SK-N-SH (cell line): ENCODE data around the gene HIVEP2.

ENCODE experiments used
- CHD2 ChIP-seq: fragments of 150-350 bp; IDR thresholded peaks from 2 replicates; pipeline ENCODE4 v1.6.1; 2018; ENCODE audit warnings: low read length; ENCODE audit not compliant: partially characterized antibody
- CTCF ChIP-seq: fragments of 200-600 bp; sonication (generic); IDR thresholded peaks from 2 replicates; pipeline ENCODE4 v1.6.1; 2017; ENCODE audit warnings: antibody characterized with exemption, mild to moderate bottlenecking, moderate library complexity
- MAX ChIP-seq: IDR thresholded peaks from 2 replicates; pipeline ENCODE4 v1.4.0; 2012; ENCODE audit warnings: low read depth
- MXI1 ChIP-seq: IDR thresholded peaks from 2 replicates; pipeline ENCODE4 v1.6.1; 2012; ENCODE audit warnings: mild to moderate bottlenecking, low read depth, low read length, improper control_type of control experiment
- NRF1 ChIP-seq: IDR thresholded peaks from 2 replicates; pipeline ENCODE4 v1.6.1; 2012; ENCODE audit warnings: low read depth, mild to moderate bottlenecking, low read length
- RCOR1 ChIP-seq: fragments of 150-350 bp; IDR thresholded peaks from 2 replicates; pipeline ENCODE4 v1.6.1; 2017; ENCODE audit warnings: antibody characterized with exemption, low read length
- RFX5 ChIP-seq: IDR thresholded peaks from 2 replicates; pipeline ENCODE4 v1.6.1; 2012; ENCODE audit warnings: mild to moderate bottlenecking, improper control_type of control experiment, low read length
- SMC3 ChIP-seq: IDR thresholded peaks from 2 replicates; pipeline ENCODE4 v1.6.1; 2012; ENCODE audit warnings: low read depth, low read length, improper control_type of control experiment
- YY1 ChIP-seq: IDR thresholded peaks from 2 replicates; pipeline ENCODE4 v1.4.0; 2012; ENCODE audit warnings: low read depth, mild to moderate bottlenecking
- ZBTB33 ChIP-seq: IDR thresholded peaks from 2 replicates; pipeline ENCODE4 v1.4.0; 2012; ENCODE audit warnings: low read depth, borderline replicate concordance

GRCh38 chr6:142960098-142960497 lies 15.1 kb upstream of the HIVEP2 start:
- TF ChIP-seq NRF1 (no peak), YY1 (no peak), CTCF (no peak), MXI1 (no peak), MAX (no peak), SMC3 (no peak), CHD2 (no peak), RCOR1 (no peak), ZBTB33 (no peak), RFX5 (no peak)
